GM19351 (cell line): ENCODE measurements around the gene RGS19.
A peak's percentile ranks its signal among the peaks of the same experiment; 100 is the strongest.
"Not testable (repeated sequence)": the region's sequence is repeated elsewhere in the genome, so short reads cannot be mapped to it uniquely, and the experiment has no call there.

Source experiments
- ATAC-seq: cut with Tn5 transposase; IDR thresholded peaks from one replicate; pipeline ENCODE4 v1.9.1; 2021; ENCODE audit warnings: mild to moderate bottlenecking, moderate library complexity; ENCODE audit not compliant: unreplicated experiment

RGS19 gene

GRCh38 chr20:64079273-64080012 lies at the start of gene RGS19:
RGS19 (minus strand) TSS chr20:64079518; CDS start chr20:64076886, 2,632 bp downstream.
- ATAC-seq: peak; percentile 37

GRCh38 chr20:64123517-64123916 lies 44.2 kb upstream of the RGS19 start:
- not testable (repeated sequence) for ATAC-seq

- ATAC-seq: not testable (repeated sequence)
Measured at GRCh38 chr20:64122927-64123326, 43.6 kb upstream of the RGS19 start.

- no peak for ATAC-seq
Measured at GRCh38 chr20:64121586-64121985, 42.3 kb upstream of the RGS19 start.

GRCh38 chr20:64119681-64120341 lies 40.5 kb upstream of the RGS19 start:
- no peak for ATAC-seq

- no peak for ATAC-seq
Measured at GRCh38 chr20:64119301-64119680, 40.0 kb upstream of the RGS19 start.

GRCh38 chr20:64117432-64117777 lies 38.1 kb upstream of the RGS19 start:
- ATAC-seq: not testable (repeated sequence)

- ATAC-seq: no peak
Measured at GRCh38 chr20:64116541-64117431, 37.5 kb upstream of the RGS19 start.

- no peak for ATAC-seq
Measured at GRCh38 chr20:64116016-64116415, 36.7 kb upstream of the RGS19 start.

GRCh38 chr20:64115171-64115911 lies 36.0 kb upstream of the RGS19 start:
- no peak for ATAC-seq

- no peak for ATAC-seq
Measured at GRCh38 chr20:64114356-64114971, 35.1 kb upstream of the RGS19 start.

- no peak for ATAC-seq
Measured at GRCh38 chr20:64113796-64114355, 34.6 kb upstream of the RGS19 start.

- no peak for ATAC-seq
Measured at GRCh38 chr20:64113444-64113775, 34.1 kb upstream of the RGS19 start.

- no peak for ATAC-seq
Measured at GRCh38 chr20:64112691-64113443, 33.5 kb upstream of the RGS19 start.

GRCh38 chr20:64111841-64112641 lies 32.7 kb upstream of the RGS19 start:
- no peak for ATAC-seq

- ATAC-seq: no peak
Measured at GRCh38 chr20:64110411-64111068, 31.2 kb upstream of the RGS19 start.

GRCh38 chr20:64109831-64110391 lies 30.6 kb upstream of the RGS19 start:
- no peak for ATAC-seq
